Peyer's patch (tissue), 4 donors: ENCODE results near the gene BCL2L14.

Experiments
- POLR2A ChIP-seq, 2 donors: fragments of 450-650 bp; IDR thresholded peaks; one replicate each; pipeline ENCODE4 v1.5.1; 2017; ENCODE audit warnings: antibody characterized with exemption in 2 of 2, mild to moderate bottlenecking in 2 of 2, moderate library complexity in 2 of 2
- TF ChIP-seq, protein P1 (sequence below), 6 experiments: fragments of 450-650 bp in 4 of 6; fragments of 200-600 bp in 2 of 6; sonication (generic) in 1 of 6; IDR thresholded peaks; one replicate each; pipeline ENCODE4 v1.5.1; 2017 to 2019; ENCODE audit warnings: antibody characterized with exemption in 6 of 6, mild to moderate bottlenecking in 3 of 6, moderate library complexity in 1 of 6

DNA sequence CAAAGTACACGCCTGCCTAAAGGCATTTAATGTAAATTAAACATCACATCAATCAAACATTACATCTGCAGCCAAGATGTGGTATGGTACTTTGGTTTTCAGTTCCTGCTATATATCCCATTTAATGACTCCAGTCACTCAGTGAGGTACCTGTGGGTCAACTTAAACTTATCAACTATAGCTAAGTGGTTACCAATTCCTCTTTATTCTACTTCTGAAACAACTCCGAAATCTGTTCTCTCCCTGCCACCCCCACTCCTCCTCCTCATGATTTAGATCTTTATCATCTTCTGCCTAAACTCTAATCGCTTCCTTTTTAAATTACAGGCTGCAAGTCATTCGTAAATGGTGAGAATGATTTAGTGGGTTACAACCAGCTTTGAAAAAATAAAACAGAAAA, 57.9 kb downstream of the BCL2L14 start:
- TF ChIP-seq, protein P1, sequence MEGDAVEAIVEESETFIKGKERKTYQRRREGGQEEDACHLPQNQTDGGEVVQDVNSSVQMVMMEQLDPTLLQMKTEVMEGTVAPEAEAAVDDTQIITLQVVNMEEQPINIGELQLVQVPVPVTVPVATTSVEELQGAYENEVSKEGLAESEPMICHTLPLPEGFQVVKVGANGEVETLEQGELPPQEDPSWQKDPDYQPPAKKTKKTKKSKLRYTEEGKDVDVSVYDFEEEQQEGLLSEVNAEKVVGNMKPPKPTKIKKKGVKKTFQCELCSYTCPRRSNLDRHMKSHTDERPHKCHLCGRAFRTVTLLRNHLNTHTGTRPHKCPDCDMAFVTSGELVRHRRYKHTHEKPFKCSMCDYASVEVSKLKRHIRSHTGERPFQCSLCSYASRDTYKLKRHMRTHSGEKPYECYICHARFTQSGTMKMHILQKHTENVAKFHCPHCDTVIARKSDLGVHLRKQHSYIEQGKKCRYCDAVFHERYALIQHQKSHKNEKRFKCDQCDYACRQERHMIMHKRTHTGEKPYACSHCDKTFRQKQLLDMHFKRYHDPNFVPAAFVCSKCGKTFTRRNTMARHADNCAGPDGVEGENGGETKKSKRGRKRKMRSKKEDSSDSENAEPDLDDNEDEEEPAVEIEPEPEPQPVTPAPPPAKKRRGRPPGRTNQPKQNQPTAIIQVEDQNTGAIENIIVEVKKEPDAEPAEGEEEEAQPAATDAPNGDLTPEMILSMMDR (IDR thresholded peaks at IDR 0.05) = no peak
- TF ChIP-seq POLR2A (IDR thresholded peaks at IDR 0.05) = no peak
